BE2C (cell line): Measurements from ENCODE around the gene DAPK2.

Experiments used
- DNase-seq: peaks from one replicate; pipeline ENCODE4 v3.0.0-alpha.2; 2020
- H3K27me3 ChIP-seq: fragments of 250-450 bp; sonication (Bioruptor Pico); 2 replicates; pipeline ENCODE4 v1.5.1; 2020; ENCODE audit warnings: mild to moderate bottlenecking
- H3K36me3 ChIP-seq: fragments of 250-450 bp; sonication (Bioruptor Pico); 2 replicates; pipeline ENCODE4 v1.5.1; 2020; ENCODE audit warnings: mild to moderate bottlenecking
- H3K4me1 ChIP-seq: fragments of 250-450 bp; sonication (Bioruptor Pico); 2 replicates; pipeline ENCODE4 v1.5.1; 2020
- H3K4me3 ChIP-seq: 2 replicates; pipeline ENCODE4 v1.5.1; 2011; ENCODE audit warnings: low read depth, low read length
- H3K9me3 ChIP-seq: fragments of 250-450 bp; sonication (Bioruptor Pico); 2 replicates; pipeline ENCODE4 v1.5.1; 2020
- CTCF ChIP-seq: IDR thresholded peaks from 2 replicates; pipeline ENCODE4 v1.5.1; 2012; ENCODE audit warnings: mild to moderate bottlenecking, low read depth, low read length

DAPK2 gene

GRCh38 chr15:63979262-63979793 is 67.0 kb downstream of the DAPK2 start:
- no peak for DNase-seq
- Histone ChIP-seq H3K27me3 (no peaks in the 10 kb centered on the region), H3K36me3 (no peaks in the 10 kb centered on the region), H3K4me3 (no peak overlapping the region), H3K4me1 (no peaks in the 10 kb centered on the region), H3K9me3 (no peaks in the 10 kb centered on the region)
- no peak for TF ChIP-seq CTCF

DNA sequence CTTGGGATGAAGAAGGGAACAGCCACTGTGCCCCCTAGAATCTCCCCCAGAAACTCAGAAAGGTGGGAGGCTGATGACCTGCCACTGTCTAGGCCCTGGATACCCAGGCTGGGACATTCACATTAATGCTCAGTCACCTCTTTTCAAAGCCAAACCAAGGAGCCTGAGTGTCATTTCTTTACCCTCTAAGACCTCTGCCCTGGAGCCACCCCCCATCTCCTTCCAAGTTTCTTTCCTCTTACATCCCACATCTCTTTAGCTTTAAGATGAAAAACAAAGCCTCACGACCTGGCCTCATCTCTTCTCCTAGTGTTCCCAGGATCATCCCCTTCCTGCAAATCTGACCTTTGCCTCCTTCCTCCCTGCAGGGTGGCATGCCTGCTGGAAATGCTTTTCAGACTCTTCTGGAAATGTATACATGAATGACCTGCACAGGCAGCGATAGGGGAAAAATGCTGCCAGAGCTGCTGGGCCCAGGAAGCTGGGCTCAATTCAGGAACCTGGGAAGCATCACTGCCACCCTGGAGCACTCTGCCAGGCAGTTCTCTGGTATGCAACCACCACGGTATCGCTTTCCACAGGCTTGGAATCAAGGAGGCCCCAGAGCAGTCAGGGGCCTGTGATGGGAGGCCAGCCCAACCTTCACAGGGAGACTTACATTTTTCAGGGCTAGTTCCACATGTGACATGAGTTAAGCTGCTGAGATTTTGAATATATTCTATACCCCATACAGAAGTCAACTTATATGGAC is 67.6 kb downstream of the DAPK2 start:
- Histone ChIP-seq H3K4me1 (no peaks in the 10 kb centered on the region), H3K36me3 (no peaks in the 10 kb centered on the region), H3K9me3 (no peaks in the 10 kb centered on the region), H3K27me3 (no peaks in the 10 kb centered on the region), H3K4me3 (no peak overlapping the region)
- no peak for TF ChIP-seq CTCF
- DNase-seq, result no peak

- no peak overlapping the region for H3K4me3 ChIP-seq
- no peaks in the 10 kb centered on the region for H3K36me3 ChIP-seq
- TF ChIP-seq CTCF, result no peak
- H3K4me1 ChIP-seq, result no peaks in the 10 kb centered on the region
- H3K27me3 ChIP-seq, result no peaks in the 10 kb centered on the region
- no peak for DNase-seq
- H3K9me3 ChIP-seq, result no peaks in the 10 kb centered on the region
Measured at GRCh38 chr15:63977119-63977518, 69.2 kb downstream of the DAPK2 start.

GRCh38 chr15:63974021-63974420 is 72.3 kb downstream of the DAPK2 start:
- no peaks in the 10 kb centered on the region for H3K4me1 ChIP-seq
- no peak for DNase-seq
- no peak overlapping the region for H3K4me3 ChIP-seq
- H3K9me3 ChIP-seq, result no peaks in the 10 kb centered on the region
- H3K36me3 ChIP-seq, result no peaks in the 10 kb centered on the region
- no peak for TF ChIP-seq CTCF
- H3K27me3 ChIP-seq, result no peaks in the 10 kb centered on the region

- no peak for TF ChIP-seq CTCF
- no peaks in the 10 kb centered on the region for H3K9me3 ChIP-seq
- no peaks in the 10 kb centered on the region for H3K36me3 ChIP-seq
- DNase-seq, result no peak
- no peaks in the 10 kb centered on the region for H3K4me1 ChIP-seq
- no peak overlapping the region for H3K4me3 ChIP-seq
- no peaks in the 10 kb centered on the region for H3K27me3 ChIP-seq
Measured at GRCh38 chr15:63973212-63974009, 72.9 kb downstream of the DAPK2 start.

- DNase-seq, result no peak
- no peak for TF ChIP-seq CTCF
- H3K4me3 ChIP-seq, result no peak overlapping the region
- no peaks in the 10 kb centered on the region for H3K9me3 ChIP-seq
- no peaks in the 10 kb centered on the region for H3K36me3 ChIP-seq
- no peaks in the 10 kb centered on the region for H3K27me3 ChIP-seq
- no peaks in the 10 kb centered on the region for H3K4me1 ChIP-seq
Measured at GRCh38 chr15:63972801-63973200, 73.5 kb downstream of the DAPK2 start.
